ENCODE measurements around the gene PAXX. TPM values are rescaled to one million over a fixed set of nuclear protein-coding genes. Genes with fewer than 3 reads are reported as not detected.

The PAXX gene
- total RNA-seq, 1 experiment from 2014 or later: 89.0 TPM

- H3K79me2 ChIP-seq (ENCODE audit: insufficient read depth, low read length): peaks cover 20% of the 10 kb centered on the region
- no peaks in the 10 kb centered on the region for H4K20me1 ChIP-seq (ENCODE audit: insufficient read depth)
- RAD21 ChIA-PET (ENCODE audit: low non-redundant PET in 1 of 2, low total read pairs in 2 of 2, uncharacterized antibody in 2 of 2, unreplicated experiment in 2 of 2): interaction anchor here in 1 of 2 experiments (0.6 kb wide), 1 partner anchor 242 kb away, joined by 3 read pairs; no protein-coding TSS in a partner anchor
- H2AFZ ChIP-seq (ENCODE audit: low read depth, low read length, poor library complexity, severe bottlenecking): no peak overlapping the region
- H3K9me2 ChIP-seq (ENCODE audit: insufficient read depth): no peaks in the 10 kb centered on the region
- ATAC-seq: no peak
- TF ChIP-seq FOSL1 (IDR thresholded peaks at IDR 0.05; ENCODE audit: low read depth) (no peak), SRF (IDR thresholded peaks at IDR 0.05; ENCODE audit: low read depth) (no peak), EGR1 (IDR thresholded peaks at IDR 0.05; ENCODE audit: low read depth) (no peak), YY1 (IDR thresholded peaks at IDR 0.05; ENCODE audit: extremely low read depth, insufficient replicate concordance, low read depth, low read length) (no peak), RAD21 (IDR thresholded peaks at IDR 0.05; ENCODE audit: low read depth) (no peak), SP1 (IDR thresholded peaks at IDR 0.05; ENCODE audit: low read depth) (no peak), TCF7L2 (IDR thresholded peaks at IDR 0.05; ENCODE audit: borderline replicate concordance, extremely low read depth, insufficient read depth, insufficient read length) (no peak), CBX3 (IDR thresholded peaks at IDR 0.05; ENCODE audit: low read depth) (no peak)
- no peak for DNase-seq (ENCODE audit: low read depth, low spot score)
- H3K4me2 ChIP-seq (ENCODE audit: low read length): no peak overlapping the region
- BruUV-seq (replicated peaks): no TSS peak
- POLR2A ChIA-PET: no interaction called here
- intact Hi-C loops (cut with micrococcal nuclease): no loop called here
- no peaks in the 10 kb centered on the region for H3K27me3 ChIP-seq (ENCODE audit: insufficient read depth, low read length)
- CTCF ChIA-PET: interaction anchor here (1.3 to 1.8 kb wide), 3 partner anchors 13 to 47 kb away, joined by 3 to 14 read pairs (median 6); partner anchors contain the start of gene NPDC1
- peaks cover 22 to 31% of the 10 kb centered on the region in 2 experiments; a peak in 3 of 4 replicates for H3K4me1 ChIP-seq (ENCODE audit: control insufficient read depth in 1 of 2, insufficient read depth in 2 of 2, low read length in 2 of 2)
- no peaks in the 10 kb centered on the region for H3K9me3 ChIP-seq (ENCODE audit: control insufficient read depth in 1 of 2, insufficient read depth in 1 of 2, low read depth in 1 of 2, low read length in 2 of 2)
- H3K4me3 ChIP-seq (replicated peaks in 1 of 2; ENCODE audit: low read depth in 1 of 2, low read length in 2 of 2): no peak overlapping the region
- peaks cover 10 to 12% of the 10 kb centered on the region in 2 experiments; a peak in 2 of 4 replicates for H3K36me3 ChIP-seq (ENCODE audit: control insufficient read depth in 1 of 2, insufficient read depth in 2 of 2, low read length in 2 of 2)
- H3K9ac ChIP-seq (ENCODE audit: low read length): no peak overlapping the region
- H3K27ac ChIP-seq (ENCODE audit: low read depth, low read length): peak overlapping the region; percentile 11; the same call in 1 of the 2 replicates
Measured at GRCh38 chr9:137021568-137021978, 29.4 kb downstream of the PAXX start.

- ChIA-PET RAD21 (ENCODE audit: low non-redundant PET in 1 of 2, low total read pairs in 2 of 2, uncharacterized antibody in 2 of 2, unreplicated experiment in 2 of 2) (interaction anchor here in 1 of 2 experiments (0.6 kb wide), 1 partner anchor 242 kb away, joined by 3 read pairs; no protein-coding TSS in a partner anchor), POLR2A (no interaction called here), CTCF (interaction anchor here (0.6 to 1.8 kb wide), 4 partner anchors 13 to 46 kb away, joined by 3 to 14 read pairs (median 5); partner anchors contain the start of gene NPDC1)
- Histone ChIP-seq H3K27ac (ENCODE audit: low read depth, low read length) (peak overlapping the region; percentile 63), H3K27me3 (ENCODE audit: insufficient read depth, low read length) (no peaks in the 10 kb centered on the region), H2AFZ (ENCODE audit: low read depth, low read length, poor library complexity, severe bottlenecking) (no peak overlapping the region), H3K4me1 (ENCODE audit: control insufficient read depth in 1 of 2, insufficient read depth in 2 of 2, low read length in 2 of 2) (peaks cover 27 to 36% of the 10 kb centered on the region in 2 experiments; a peak in 3 of 4 replicates), H3K4me2 (ENCODE audit: low read length) (peak overlapping the region; percentile 58), H3K4me3 (replicated peaks in 1 of 2; ENCODE audit: low read depth in 1 of 2, low read length in 2 of 2) (no peak overlapping the region), H3K36me3 (ENCODE audit: control insufficient read depth in 1 of 2, insufficient read depth in 2 of 2, low read length in 2 of 2) (peaks cover 5 to 11% of the 10 kb centered on the region in 2 experiments; a peak in 2 of 4 replicates), H3K79me2 (ENCODE audit: insufficient read depth, low read length) (peaks cover 26% of the 10 kb centered on the region), H3K9me2 (ENCODE audit: insufficient read depth) (no peaks in the 10 kb centered on the region), H3K9ac (ENCODE audit: low read length) (peak overlapping the region; percentile 38), H3K9me3 (ENCODE audit: control insufficient read depth in 1 of 2, insufficient read depth in 1 of 2, low read depth in 1 of 2, low read length in 2 of 2) (no peaks in the 10 kb centered on the region), H4K20me1 (ENCODE audit: insufficient read depth) (no peaks in the 10 kb centered on the region)
- DNase-seq (ENCODE audit: low read depth, low spot score): peak; percentile 92
- TF ChIP-seq EZH2phosphoT487 (IDR thresholded peaks at IDR 0.05; ENCODE audit: borderline replicate concordance) (no peak), POLR2AphosphoS5 (IDR thresholded peaks at IDR 0.05; ENCODE audit: low read depth, low read length) (peak; percentile 37)
- peak; percentile 97 for ATAC-seq
- intact Hi-C loops (cut with micrococcal nuclease): no loop called here
- no TSS peak for BruUV-seq (replicated peaks)
Measured at GRCh38 chr9:137021979-137022661, 29.9 kb downstream of the PAXX start.

Measured in HCT116 (cell line).